Measurements from ENCODE around the gene PANK4.

GRCh38 chr1:2471159-2471471 lies 55.3 kb downstream of the PANK4 start:
- TF ChIP-seq ZFP3 (CRISPR knock-in tag; IDR thresholded peaks at IDR 0.05) (no peak), RARB (CRISPR knock-in tag; IDR thresholded peaks at IDR 0.05) (no peak), TSHZ2 (CRISPR knock-in tag; IDR thresholded peaks at IDR 0.05) (no peak), SNAI2 (CRISPR knock-in tag; IDR thresholded peaks at IDR 0.05) (no peak), ZFP30 (CRISPR knock-in tag; IDR thresholded peaks at IDR 0.05) (no peak), PATZ1 (CRISPR knock-in tag; IDR thresholded peaks at IDR 0.05; ENCODE audit: borderline replicate concordance) (no peak), GLIS3 (CRISPR knock-in tag; IDR thresholded peaks at IDR 0.05) (no peak), CSDC2 (CRISPR knock-in tag; IDR thresholded peaks at IDR 0.05) (no peak), CREB5 (CRISPR knock-in tag; IDR thresholded peaks at IDR 0.05; ENCODE audit: low read depth) (no peak), ISL1 (CRISPR knock-in tag; IDR thresholded peaks at IDR 0.05) (no peak), ESRRG (CRISPR knock-in tag; IDR thresholded peaks at IDR 0.05) (no peak), BACH2 (CRISPR knock-in tag; IDR thresholded peaks at IDR 0.05; ENCODE audit: borderline replicate concordance) (no peak), ZNF8 (CRISPR knock-in tag; IDR thresholded peaks at IDR 0.05) (no peak), PPARA (CRISPR knock-in tag; IDR thresholded peaks at IDR 0.05; ENCODE audit: borderline replicate concordance) (no peak)

All from SK-N-SH treated with all-trans-retinoic acid at 6 μM for 48 hours (cell line).